Activated naive CD4-positive, alpha-beta T cell treated with anti-CD3 and anti-CD28 coated beads, Interleukin-2, amount 50 U/mL, for 16 hours (primary cell): ENCODE data around the gene PHC2.

ENCODE experiments used
- DNase-seq: peaks from one replicate; pipeline ENCODE4 v3.0.0-alpha.2; 2020

Gene PHC2

DNA sequence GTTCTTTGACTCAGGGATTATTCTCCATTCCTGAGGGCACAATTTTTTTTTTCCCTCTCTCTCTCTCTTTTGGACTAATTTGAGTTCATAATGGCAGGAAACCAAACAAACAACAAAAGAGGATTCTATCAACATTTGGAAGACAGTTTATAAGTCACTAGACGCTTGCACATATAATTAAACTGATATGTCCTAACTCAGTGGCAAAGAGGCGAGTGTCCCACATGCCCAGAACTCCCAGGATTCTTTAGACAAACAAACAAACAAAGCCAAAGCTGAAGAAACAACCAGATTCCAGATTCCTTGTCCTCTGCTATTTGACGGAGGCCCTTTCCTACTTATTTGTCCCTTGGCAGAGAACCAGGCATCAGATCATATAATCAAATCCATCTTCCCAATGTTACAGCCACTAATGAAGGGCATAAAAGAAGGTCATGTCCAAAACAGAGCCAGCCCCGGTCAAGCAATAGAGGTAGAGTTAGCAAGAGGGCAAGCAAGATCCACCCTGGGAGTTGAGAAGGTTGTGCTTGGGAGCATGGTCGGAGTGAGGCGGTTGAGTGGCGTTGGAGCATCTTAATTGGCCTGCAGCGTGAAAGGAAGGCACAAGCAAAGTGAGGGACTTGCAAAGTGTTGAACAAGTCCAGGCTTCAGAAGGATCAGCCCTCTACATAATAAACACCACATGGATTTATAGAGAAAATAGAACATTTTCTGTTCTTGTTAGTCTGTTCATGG is 144.3 kb downstream of the PHC2 start:
- DNase-seq = no peak

DNA sequence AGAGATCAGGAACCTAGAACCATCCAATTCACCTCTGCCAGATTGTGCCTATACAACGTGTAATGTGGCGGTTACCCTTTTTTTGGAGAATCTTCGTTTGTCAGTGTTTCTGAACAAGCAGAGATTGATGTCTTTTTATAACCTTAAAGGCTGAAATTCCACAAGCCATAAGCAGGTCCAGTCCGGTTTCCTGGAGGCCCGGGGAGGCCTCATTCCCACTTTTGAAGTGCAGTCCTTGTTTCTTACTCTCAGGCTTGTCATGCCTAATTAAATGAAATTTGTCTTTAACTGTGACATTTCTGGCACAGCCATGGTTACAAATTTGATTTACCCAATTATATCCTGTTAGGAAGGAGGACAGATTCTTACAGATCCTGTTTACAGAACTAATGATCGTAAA is 146.8 kb downstream of the PHC2 start:
- DNase-seq = no peak

DNA sequence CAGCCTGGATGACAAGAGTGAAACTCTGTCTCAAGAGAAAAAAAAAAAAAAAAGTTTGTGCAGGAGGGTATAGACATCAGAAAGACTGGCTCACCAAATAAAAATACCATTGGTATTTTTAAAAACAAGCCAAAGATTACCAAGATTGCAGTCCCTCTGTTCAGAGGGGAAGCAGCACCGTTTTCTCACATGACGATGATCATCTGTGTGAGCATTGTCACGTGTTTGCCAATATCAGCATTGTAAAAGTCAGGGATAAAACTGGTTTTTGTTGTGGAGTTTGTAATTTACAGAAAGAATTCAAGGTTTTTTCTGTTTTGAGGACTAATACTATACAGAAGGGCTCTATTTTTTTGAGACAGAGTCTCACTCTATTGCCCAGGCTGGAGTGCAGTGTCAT is 148.1 kb downstream of the PHC2 start:
- no peak for DNase-seq

DNA sequence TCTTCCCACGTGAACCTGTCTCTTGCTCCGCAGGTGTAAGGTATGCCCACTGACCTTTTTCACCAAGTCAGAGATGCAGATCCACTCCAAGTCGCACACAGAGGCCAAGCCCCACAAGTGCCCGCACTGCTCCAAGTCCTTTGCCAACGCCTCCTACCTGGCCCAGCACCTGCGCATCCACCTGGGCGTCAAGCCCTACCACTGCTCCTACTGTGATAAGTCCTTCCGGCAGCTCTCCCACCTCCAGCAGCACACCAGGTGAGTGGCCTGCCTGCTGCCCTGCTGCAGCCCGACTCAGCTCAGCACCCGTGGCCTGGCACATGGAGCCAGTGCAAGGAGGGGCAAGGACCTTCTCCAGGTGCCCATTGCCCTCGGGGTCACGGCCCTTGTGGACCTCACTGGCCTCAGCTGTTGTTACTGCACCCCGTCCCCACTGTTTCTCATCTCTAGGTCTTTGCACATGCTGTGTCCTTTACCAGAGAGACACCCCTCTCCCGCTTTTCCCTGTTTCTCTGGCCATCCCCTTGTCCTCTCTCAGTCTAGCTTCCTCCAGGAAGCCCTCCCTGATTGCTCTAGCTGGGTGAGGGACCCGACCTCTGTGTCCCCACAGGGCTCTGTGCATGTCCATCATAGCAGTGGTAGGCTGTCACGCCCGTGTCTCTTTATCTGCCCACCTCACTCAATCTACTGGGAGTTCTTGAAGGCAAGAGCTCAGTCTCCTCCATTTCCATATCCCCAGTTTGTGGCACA is 149.2 kb downstream of the PHC2 start:
- no peak for DNase-seq

DNA sequence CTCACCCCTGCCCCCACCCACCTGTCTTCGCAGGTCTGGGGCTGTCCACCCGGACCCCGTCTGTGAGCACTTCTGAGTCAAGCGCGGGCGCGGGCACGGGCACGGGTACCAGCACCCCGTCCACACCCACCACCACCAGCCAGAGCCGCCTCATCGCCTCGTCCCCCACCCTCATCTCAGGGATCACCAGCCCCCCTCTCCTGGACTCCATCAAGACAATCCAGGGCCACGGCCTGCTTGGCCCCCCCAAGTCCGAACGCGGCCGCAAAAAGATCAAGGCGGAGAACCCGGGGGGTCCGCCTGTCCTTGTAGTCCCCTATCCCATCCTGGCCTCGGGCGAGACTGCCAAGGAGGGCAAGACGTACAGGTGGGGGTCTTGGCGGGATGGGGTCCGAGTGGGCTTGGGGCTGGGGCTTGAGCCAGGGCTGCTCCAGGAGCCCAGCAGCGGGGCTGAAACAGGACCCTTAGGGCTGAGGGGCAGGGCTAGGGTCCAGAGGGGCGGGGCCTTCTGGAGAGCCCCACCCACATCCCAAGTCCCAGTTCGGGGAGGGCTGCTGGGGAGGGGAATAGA is 150.7 kb downstream of the PHC2 start:
- no peak for DNase-seq

DNA sequence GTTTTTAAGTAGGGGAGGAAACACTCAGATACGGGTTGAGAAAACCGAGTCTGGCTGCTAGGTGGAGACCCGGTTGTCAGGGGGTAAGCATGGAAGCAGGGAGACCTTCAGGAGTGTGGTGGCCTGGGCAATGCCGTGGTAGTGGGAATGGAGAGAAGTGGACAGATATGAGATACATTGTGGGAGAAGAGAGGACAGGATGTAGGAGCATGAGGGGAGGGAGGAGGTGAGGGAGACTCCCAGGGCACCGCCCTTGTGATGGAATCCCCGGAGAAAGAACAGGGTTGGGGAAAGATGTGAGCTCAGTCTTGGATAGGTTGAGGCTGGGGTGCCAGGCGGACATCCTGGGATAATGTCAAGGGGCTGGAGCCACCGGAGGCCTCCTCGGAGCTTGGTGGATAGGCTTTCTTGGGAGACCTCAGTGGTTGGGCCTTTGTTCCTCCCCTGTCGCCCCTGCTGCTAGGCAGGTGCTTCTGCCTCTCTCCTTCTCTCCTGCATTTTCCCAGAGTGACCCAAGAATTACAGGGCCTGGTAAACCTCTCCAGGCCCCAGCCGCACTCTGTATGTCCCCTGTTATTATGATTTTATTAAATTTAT is 153.3 kb downstream of the PHC2 start:
- no peak for DNase-seq

DNA sequence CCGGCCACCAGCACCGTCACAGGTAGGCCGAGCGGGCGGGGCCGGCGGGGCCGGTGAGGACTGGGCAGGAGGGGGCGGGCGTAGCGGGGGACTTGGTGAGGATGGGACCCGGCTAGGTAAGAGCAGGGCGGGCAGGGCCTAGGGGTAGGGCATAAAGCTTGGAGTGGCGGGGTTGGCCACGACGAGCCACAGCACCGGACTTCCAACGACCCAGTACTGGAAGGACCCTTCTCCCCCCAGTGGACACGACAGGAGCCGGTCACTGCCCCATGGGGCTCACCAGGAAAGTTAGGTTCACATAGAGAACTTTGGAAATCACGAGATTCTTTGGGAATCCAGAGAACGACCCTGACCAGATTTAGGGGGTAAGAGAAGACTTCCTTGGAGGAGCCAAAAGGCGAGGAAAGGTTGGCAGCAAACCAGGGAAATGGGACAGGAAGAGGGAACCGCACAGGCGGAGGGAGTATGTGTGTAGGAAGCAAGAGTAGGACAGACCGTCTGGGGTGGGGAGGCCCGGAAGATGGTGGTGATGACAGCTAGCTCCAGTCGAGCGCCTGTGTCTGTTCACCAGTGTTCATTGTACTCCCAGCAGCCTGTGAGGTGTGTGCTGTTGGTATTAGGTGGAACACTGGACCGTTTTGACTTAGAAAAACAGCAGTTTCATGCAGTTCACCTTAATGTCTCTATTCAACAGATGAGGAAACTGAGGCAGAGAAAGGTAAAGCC is 154.2 kb downstream of the PHC2 start:
- no peak for DNase-seq

DNA sequence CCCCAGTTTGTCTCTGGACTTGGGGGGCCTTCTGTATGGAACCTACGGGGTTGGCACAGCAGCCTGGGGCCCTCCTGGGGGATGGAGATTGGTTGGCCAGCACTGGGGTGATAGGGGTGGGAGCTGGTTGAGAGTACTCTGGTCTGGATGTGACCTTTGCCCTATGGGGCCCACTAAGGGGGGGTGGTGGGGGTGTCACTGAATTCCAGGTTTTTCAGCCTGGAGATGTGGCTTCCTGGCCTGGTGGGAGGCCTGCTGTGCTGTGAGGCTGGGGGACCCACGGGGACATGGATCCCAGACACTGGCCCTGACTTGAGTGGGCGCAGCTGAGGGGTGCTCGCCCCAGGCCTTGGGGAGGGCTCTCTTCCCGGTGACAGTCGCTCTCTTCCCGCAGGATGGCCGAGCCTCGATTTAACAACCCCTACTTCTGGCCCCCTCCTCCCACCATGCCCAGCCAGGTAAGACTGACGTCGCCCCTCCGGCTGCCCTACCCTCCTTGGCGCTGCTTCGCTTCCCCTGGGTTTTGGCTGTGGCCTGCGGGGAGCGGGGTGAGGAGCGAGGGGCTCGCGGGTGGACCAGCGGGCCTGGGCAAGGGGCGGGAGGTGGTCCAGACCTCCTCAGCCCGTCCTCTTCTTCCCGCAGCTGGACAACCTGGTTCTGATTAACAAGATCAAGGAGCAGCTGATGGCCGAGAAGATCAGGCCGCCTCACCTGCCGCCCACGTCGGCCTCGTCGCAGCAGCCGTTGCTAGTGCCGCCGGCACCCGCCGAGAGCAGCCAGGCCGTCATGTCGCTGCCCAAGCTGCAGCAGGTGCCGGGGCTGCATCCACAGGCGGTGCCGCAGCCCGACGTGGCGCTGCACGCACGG is 155.0 kb downstream of the PHC2 start:
- no peak for DNase-seq

DNA sequence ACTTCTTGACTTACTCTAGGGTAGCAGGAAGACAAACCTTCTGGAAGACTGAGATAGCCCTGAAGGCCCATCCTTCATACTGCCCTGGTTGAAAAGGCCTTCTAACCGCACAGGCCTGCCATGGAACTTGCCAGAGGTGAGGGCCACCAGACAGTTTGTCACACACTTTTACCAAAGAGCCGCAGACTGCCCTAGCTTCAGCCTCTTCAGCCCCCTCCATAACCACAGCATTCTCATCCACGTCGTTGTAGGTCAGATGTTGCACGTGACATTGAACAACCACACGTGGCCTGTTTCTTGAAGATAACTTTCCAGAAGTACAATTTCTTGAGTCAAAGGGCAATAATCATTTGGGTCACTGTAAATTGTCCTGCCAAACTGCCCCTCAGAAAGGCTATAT is 155.7 kb downstream of the PHC2 start:
- DNase-seq = no peak

DNA sequence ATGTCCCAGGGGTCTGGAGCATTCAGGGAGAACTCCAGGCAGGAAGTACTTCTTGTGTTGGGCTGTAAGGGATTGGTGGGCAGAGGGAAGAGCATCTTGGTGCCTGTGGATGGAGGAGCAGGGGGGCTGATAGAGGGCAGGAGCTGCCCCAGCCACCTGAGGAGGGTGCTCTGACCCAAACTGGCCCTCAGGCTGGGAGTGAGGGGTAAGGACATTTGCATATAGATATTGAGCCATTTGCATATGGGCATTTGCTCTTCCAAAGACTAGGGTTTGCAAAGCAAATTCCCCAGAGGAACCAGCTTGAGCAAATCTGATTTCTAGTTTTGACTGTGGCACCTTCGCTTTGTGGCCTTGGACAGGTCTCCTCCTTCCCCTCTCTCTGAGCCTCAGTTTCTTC is 156.4 kb downstream of the PHC2 start:
- DNase-seq = no peak

DNA sequence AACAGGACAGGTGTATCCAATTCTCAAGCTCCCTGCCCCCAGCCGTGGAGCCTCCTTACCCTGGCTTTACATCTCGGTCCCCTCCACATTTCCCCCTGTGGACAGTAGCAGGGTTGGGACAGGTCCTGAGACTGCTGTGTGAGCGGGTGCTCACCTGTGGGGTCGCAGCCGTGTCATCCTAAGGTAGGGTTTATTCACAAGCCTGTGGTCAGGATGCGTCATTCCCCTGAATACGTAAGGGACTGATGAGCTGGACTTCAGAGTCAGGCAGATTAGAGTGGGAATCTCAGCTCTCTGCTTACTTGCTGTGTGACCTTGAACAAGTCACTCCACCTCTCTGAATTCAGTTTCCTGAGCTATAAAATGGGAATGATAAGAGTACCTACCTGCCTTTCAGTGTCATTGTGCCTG is 156.9 kb downstream of the PHC2 start:
- no peak for DNase-seq
